ENCODE data around the gene NXF1.

GRCh38 chr11:62805961-62806441 lies 761 bp upstream of the NXF1 start:
- TF ChIP-seq CTCF (IDR thresholded peaks at IDR 0.05) (no peak), POLR2A (IDR thresholded peaks at IDR 0.05) (no peak)
